HepG2 (cell line): ENCODE results near the gene GRIN3B. TPM values are rescaled to one million over a fixed set of nuclear protein-coding genes. Genes with fewer than 3 reads are reported as not detected.

Experiments used
- ATAC-seq: fragments of 200-7000 bp; cut with Tn5 transposase; 3 replicates; pipeline ENCODE4 v1.9.1; 2020; ENCODE audit warnings: mild to moderate bottlenecking, moderate library complexity
- BruUV-seq: library from RNA; stranded (reverse); fragments of 400-500 nt; replicated peaks from 2 replicates; lab custom pipeline; 2021; lab: Mats Ljungman, UMichigan
- CTCF ChIA-PET: fragments of 300-600 bp; formaldehyde crosslinking; extraction: SDS; loops from one replicate; lab custom pipeline; 2021; ENCODE audit warnings: low total read pairs, inconsistent platforms, low intra/inter-chr PET ratio; lab: Yijun Ruan, JAX
- POLR2A ChIA-PET: fragments of 350-600 bp; sonication (Branson Sonifier 250); formaldehyde crosslinking; loops from one replicate; lab custom pipeline; 2020; ENCODE audit warnings: antibody characterized with exemption, inconsistent platforms; lab: Yijun Ruan, JAX
- DNase-seq: peaks from one replicate; pipeline ENCODE4 v3.0.0-alpha.2; 2015; ENCODE audit warnings: low spot score
- FAIRE-seq: peaks from 3 replicates; lab custom pipeline; 2011; peaks lifted over from hg19 to GRCh38; lab: Jason Lieb, UNC
- H2AFZ ChIP-seq: one replicate; pipeline ENCODE4 v1.6.1; 2011; ENCODE audit warnings: low read length, inconsistent platforms
- H3K27ac ChIP-seq: fragments of 300-600 bp; 3 replicates; pipeline ENCODE4 v1.8.0; 2011; ENCODE audit warnings: mixed run types, mild to moderate bottlenecking, mixed read lengths, low read length, inconsistent platforms; ENCODE audit not compliant: insufficient read depth; ENCODE audit errors: extremely low read length
- H3K27me3 ChIP-seq, 2 experiments: fragments of 200-600 bp in 1 of 2; 2 replicates in 1 of 2; 3 replicates in 1 of 2; pipeline versions ENCODE4 v1.6.0 to v1.8.0; 2011; ENCODE audit warnings: low read length in 2 of 2, mild to moderate bottlenecking in 2 of 2, moderate library complexity in 2 of 2, inconsistent platforms in 1 of 2; ENCODE audit not compliant: insufficient read depth in 2 of 2, control insufficient read depth in 1 of 2
- H3K36me3 ChIP-seq, 2 experiments: fragments of 200-600 bp in 1 of 2; replicated peaks in 1 of 2; 2 replicates in 1 of 2; 3 replicates in 1 of 2; pipeline versions ENCODE4 v1.5.1 to v1.8.0; 2011; ENCODE audit warnings: low read length in 2 of 2, inconsistent platforms in 1 of 2; ENCODE audit not compliant: insufficient read depth in 2 of 2, control insufficient read depth in 1 of 2
- H3K4me1 ChIP-seq: 2 replicates; pipeline ENCODE4 v1.5.1; 2012; ENCODE audit warnings: low read length, inconsistent platforms; ENCODE audit not compliant: insufficient read depth
- H3K4me2 ChIP-seq: 2 replicates; pipeline ENCODE4 v1.6.0; 2011; ENCODE audit warnings: low read depth, low read length, inconsistent platforms
- H3K4me3 ChIP-seq, 3 experiments: fragments of 200-600 bp in 1 of 3; sonication (generic), shearing (Covaris generic) in 1 of 3; replicated peaks in 1 of 3; 2 replicates each; pipeline ENCODE4 v1.5.1; 2011 to 2016; ENCODE audit warnings: low read length in 3 of 3, inconsistent platforms in 2 of 3, low read depth in 2 of 3, mild to moderate bottlenecking in 2 of 3, control low read depth in 1 of 3, mixed read lengths in 1 of 3; ENCODE audit not compliant: insufficient read depth in 1 of 3
- H3K79me2 ChIP-seq: one replicate; pipeline ENCODE4 v1.6.1; 2011; ENCODE audit warnings: low read length, inconsistent platforms; ENCODE audit not compliant: insufficient read depth
- H3K9ac ChIP-seq: 2 replicates; pipeline ENCODE4 v1.6.0; 2011; ENCODE audit warnings: mild to moderate bottlenecking, low read depth, low read length, inconsistent platforms; ENCODE audit not compliant: insufficient read depth
- H3K9me3 ChIP-seq: 2 replicates; pipeline ENCODE4 v1.5.1; 2012; ENCODE audit warnings: mild to moderate bottlenecking, low read length
- H4K20me1 ChIP-seq: 2 replicates; pipeline ENCODE4 v1.6.0; 2011; ENCODE audit warnings: inconsistent platforms, mild to moderate bottlenecking, low read length, moderate library complexity; ENCODE audit not compliant: insufficient read depth
- DR1 ChIP-seq: sonication (generic); formaldehyde crosslinking; IDR thresholded peaks from 2 replicates; pipeline ENCODE4 v1.8.0; 2021; ENCODE audit warnings: mild to moderate bottlenecking, missing genetic modification reagents, inconsistent platforms
- KLF15 ChIP-seq: sonication (generic); formaldehyde crosslinking; IDR thresholded peaks from 2 replicates; pipeline ENCODE4 v1.8.1; 2023; ENCODE audit warnings: borderline replicate concordance, mild to moderate bottlenecking, inconsistent platforms, missing genetic modification reagents, mixed read lengths
- NFIB ChIP-seq: sonication (generic); formaldehyde crosslinking; IDR thresholded peaks from 2 replicates; pipeline ENCODE4 v1.9.0; 2021; ENCODE audit warnings: missing genetic modification reagents, mild to moderate bottlenecking, borderline replicate concordance
- PCBP2 ChIP-seq: fragments of 200-400 bp; formaldehyde crosslinking; optimal IDR thresholded peaks from 2 replicates; pipeline ENCODE3; 2018; ENCODE audit warnings: low read length, low read depth; ENCODE audit not compliant: poor library complexity, severe bottlenecking
- RFX1 ChIP-seq: fragments of 450-650 bp; IDR thresholded peaks from 2 replicates; pipeline ENCODE4 v1.6.1; 2017
- ZNF383 ChIP-seq: sonication (generic); formaldehyde crosslinking; IDR thresholded peaks from 2 replicates; pipeline ENCODE4 v1.4.0; 2020; ENCODE audit warnings: missing genetic modification reagents, mild to moderate bottlenecking, borderline replicate concordance
- ZNF431 ChIP-seq: sonication (generic); formaldehyde crosslinking; IDR thresholded peaks from 2 replicates; pipeline ENCODE4 v1.9.0; 2022; ENCODE audit warnings: missing genetic modification reagents, low read depth, mild to moderate bottlenecking, borderline replicate concordance
- ZNF562 ChIP-seq: sonication (generic); formaldehyde crosslinking; IDR thresholded peaks from 2 replicates; pipeline ENCODE4 v1.8.0; 2022; ENCODE audit warnings: missing genetic modification reagents, borderline replicate concordance
- ZNF678 ChIP-seq: sonication (generic); formaldehyde crosslinking; IDR thresholded peaks from 2 replicates; pipeline ENCODE4 v1.4.0; 2020; ENCODE audit warnings: mild to moderate bottlenecking, missing genetic modification reagents
- ZNF780A ChIP-seq: sonication (generic); formaldehyde crosslinking; IDR thresholded peaks from 2 replicates; pipeline ENCODE4 v1.8.0; 2022; ENCODE audit warnings: mild to moderate bottlenecking, missing genetic modification reagents, moderate library complexity
- WGBS: methylation state at CpG from one replicate; pipeline ENCODE4 v1.1.6; 2017; ENCODE audit warnings: low lambda C conversion rate; 5-methylcytosine and 5-hydroxymethylcytosine counted together
- in situ Hi-C: cut with HindIII; loops from 2 replicates; pipeline ENCODE4 v1.10.0; 2017; ENCODE audit warnings: low pct_unique_long_range_greater_than_20kb; ENCODE audit not compliant: extremely low pct_ligation_motif_present
- intact Hi-C: fragments of 100-400 bp; cut with micrococcal nuclease; formaldehyde crosslinking; loops from one replicate; pipeline ENCODE4 v1.10.0; 2022; ENCODE audit not compliant: unreplicated experiment
- polyA plus RNA-seq, 8 experiments: library from polyadenylated mRNA; depleted of rRNA in 3 of 8; stranded (reverse) in 7 of 8; unstranded in 1 of 8; fragments of >200 nt; fragmentation: Illumina TruSeq in 4 of 8; extraction: Trizol in 4 of 8; gene quantifications; 2 replicates each; pipeline versions ENCODE4 v1.2.1 to v1.2.3, GENCODE V29; 2011 to 2016; ENCODE audit warnings: low read depth in 4 of 8, missing spikeins in 1 of 8, mixed read lengths in 1 of 8; ENCODE audit not compliant: insufficient read depth in 1 of 8
- total RNA-seq, 5 experiments: library from RNA; depleted of rRNA; stranded (reverse); fragments of >200 nt; fragmentation: Illumina TruSeq; extraction: Trizol; gene quantifications; 2 replicates each; pipeline ENCODE4 v1.2.3, GENCODE V29; 2016; ENCODE audit warnings: low read depth in 1 of 5
- TF ChIP-seq, protein P1 (sequence below): sonication (generic); formaldehyde crosslinking; IDR thresholded peaks from 2 replicates; pipeline ENCODE4 v1.4.0; 2020; ENCODE audit warnings: missing genetic modification reagents, mild to moderate bottlenecking, borderline replicate concordance
- TF ChIP-seq, protein P2 (sequence below): sonication (generic); formaldehyde crosslinking; IDR thresholded peaks from 2 replicates; pipeline ENCODE4 v1.5.0; 2020; ENCODE audit warnings: mild to moderate bottlenecking, missing genetic modification reagents
- TF ChIP-seq, protein P3 (sequence below): sonication (generic); formaldehyde crosslinking; IDR thresholded peaks from 2 replicates; pipeline ENCODE4 v1.4.0; 2020; ENCODE audit warnings: mild to moderate bottlenecking, missing genetic modification reagents, borderline replicate concordance
- TF ChIP-seq, protein P4 (sequence below): sonication (generic); formaldehyde crosslinking; IDR thresholded peaks from 2 replicates; pipeline ENCODE4 v1.5.1; 2020; ENCODE audit warnings: mild to moderate bottlenecking, moderate library complexity, missing genetic modification reagents

GRIN3B gene
- total and polyA plus RNA-seq, 2 of the 13 experiments (the other 11 are each of a cell fraction or from before 2014, with no cell fraction given): 0.07 to 0.20 TPM

DNA sequence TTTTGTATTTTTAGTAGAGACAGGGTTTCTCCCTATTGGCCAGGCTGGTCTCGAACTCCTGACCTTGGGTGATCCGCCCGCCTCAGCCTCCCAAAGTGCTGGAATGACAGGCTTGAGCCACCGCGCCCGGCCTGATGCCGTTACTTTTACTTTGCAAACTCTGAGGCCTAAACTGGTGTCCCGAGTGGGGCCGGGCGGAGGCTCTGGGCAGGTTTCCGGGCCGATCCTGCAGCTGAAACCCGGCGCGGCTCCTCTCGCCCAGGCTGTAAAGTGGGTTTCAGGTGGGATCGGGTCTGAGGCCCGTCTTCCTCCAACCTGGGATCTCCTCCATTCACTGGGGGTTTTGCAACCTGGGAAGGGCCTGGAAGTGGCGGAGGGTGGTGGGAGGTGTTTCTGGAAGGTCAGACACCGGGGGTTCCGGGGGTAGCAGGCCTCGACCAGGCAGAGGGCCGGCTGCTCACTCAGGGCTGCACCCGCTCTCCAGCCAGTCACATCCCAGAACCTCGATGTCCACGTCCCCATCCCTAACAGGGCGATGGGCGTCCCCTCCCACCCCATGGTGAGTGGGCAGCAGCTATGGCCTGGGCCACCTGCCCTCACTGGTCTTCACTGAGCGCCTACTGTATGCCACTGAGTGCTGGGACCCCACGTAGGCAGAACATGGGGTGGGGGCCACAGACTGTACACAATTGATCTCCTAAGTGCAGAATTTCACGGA lies 37.4 kb upstream of the GRIN3B start:
- H3K4me2 ChIP-seq: no peak overlapping the region
- no peak for DNase-seq
- BruUV-seq: no TSS peak
- no peaks in the 10 kb centered on the region for H3K27me3 ChIP-seq
- no peak overlapping the region for H3K4me3 ChIP-seq
- peak overlapping the region; percentile 38 for H3K27ac ChIP-seq
- FAIRE-seq: no peak
- POLR2A ChIA-PET: interaction anchor here (1.2 to 4.6 kb wide), 4 partner anchors 8 to 39 kb away, joined by 6 to 49 read pairs (median 23); no protein-coding TSS in a partner anchor
- peaks cover 51% of the 10 kb centered on the region for H3K4me1 ChIP-seq
- no peak overlapping the region for H2AFZ ChIP-seq
- intact Hi-C loops (no loop called here), in situ Hi-C loops (loop anchor here (5.0 kb wide), 1 partner anchor 36 kb away; the partner anchor contains the start of gene ARID3A)
- no peaks in the 10 kb centered on the region for H3K9me3 ChIP-seq
- ATAC-seq: no peak
- H3K79me2 ChIP-seq: peaks cover 33% of the 10 kb centered on the region
- H3K36me3 ChIP-seq: peaks cover 23 to 62% of the 10 kb centered on the region in 2 experiments; a peak in 4 of 5 replicates
- no peaks in the 10 kb centered on the region for H4K20me1 ChIP-seq
- CTCF ChIA-PET: interaction anchor here (1.8 kb wide), 1 partner anchor 41 kb away, joined by 4 read pairs; no protein-coding TSS in a partner anchor
- no peak overlapping the region for H3K9ac ChIP-seq
- WGBS: 93% methylated on average over 31 of the region's 31 CpGs
- TF ChIP-seq ZNF431 (no peak), ZNF678 (CRISPR knock-in tag) (no peak), PCBP2 (no peak), ZNF562 (CRISPR knock-in tag) (no peak), NFIB (no peak), RFX1 (no peak), ZNF780A (CRISPR knock-in tag) (no peak), KLF15 (no peak), DR1 (no peak), ZNF383 (CRISPR knock-in tag) (no peak)
- TF ChIP-seq, protein P1, sequence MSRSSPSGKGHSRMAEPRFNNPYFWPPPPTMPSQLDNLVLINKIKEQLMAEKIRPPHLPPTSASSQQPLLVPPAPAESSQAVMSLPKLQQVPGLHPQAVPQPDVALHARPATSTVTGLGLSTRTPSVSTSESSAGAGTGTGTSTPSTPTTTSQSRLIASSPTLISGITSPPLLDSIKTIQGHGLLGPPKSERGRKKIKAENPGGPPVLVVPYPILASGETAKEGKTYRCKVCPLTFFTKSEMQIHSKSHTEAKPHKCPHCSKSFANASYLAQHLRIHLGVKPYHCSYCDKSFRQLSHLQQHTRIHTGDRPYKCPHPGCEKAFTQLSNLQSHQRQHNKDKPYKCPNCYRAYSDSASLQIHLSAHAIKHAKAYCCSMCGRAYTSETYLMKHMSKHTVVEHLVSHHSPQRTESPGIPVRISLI (CRISPR knock-in tag): 0 out of 2 replicates have a peak, but pooled peaks have one; percentile 2
- TF ChIP-seq, protein P2, sequence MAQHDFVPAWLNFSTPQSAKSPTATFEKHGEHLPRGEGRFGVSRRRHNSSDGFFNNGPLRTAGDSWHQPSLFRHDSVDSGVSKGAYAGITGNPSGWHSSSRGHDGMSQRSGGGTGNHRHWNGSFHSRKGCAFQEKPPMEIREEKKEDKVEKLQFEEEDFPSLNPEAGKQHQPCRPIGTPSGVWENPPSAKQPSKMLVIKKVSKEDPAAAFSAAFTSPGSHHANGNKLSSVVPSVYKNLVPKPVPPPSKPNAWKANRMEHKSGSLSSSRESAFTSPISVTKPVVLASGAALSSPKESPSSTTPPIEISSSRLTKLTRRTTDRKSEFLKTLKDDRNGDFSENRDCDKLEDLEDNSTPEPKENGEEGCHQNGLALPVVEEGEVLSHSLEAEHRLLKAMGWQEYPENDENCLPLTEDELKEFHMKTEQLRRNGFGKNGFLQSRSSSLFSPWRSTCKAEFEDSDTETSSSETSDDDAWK: no peak
- TF ChIP-seq, protein P3, sequence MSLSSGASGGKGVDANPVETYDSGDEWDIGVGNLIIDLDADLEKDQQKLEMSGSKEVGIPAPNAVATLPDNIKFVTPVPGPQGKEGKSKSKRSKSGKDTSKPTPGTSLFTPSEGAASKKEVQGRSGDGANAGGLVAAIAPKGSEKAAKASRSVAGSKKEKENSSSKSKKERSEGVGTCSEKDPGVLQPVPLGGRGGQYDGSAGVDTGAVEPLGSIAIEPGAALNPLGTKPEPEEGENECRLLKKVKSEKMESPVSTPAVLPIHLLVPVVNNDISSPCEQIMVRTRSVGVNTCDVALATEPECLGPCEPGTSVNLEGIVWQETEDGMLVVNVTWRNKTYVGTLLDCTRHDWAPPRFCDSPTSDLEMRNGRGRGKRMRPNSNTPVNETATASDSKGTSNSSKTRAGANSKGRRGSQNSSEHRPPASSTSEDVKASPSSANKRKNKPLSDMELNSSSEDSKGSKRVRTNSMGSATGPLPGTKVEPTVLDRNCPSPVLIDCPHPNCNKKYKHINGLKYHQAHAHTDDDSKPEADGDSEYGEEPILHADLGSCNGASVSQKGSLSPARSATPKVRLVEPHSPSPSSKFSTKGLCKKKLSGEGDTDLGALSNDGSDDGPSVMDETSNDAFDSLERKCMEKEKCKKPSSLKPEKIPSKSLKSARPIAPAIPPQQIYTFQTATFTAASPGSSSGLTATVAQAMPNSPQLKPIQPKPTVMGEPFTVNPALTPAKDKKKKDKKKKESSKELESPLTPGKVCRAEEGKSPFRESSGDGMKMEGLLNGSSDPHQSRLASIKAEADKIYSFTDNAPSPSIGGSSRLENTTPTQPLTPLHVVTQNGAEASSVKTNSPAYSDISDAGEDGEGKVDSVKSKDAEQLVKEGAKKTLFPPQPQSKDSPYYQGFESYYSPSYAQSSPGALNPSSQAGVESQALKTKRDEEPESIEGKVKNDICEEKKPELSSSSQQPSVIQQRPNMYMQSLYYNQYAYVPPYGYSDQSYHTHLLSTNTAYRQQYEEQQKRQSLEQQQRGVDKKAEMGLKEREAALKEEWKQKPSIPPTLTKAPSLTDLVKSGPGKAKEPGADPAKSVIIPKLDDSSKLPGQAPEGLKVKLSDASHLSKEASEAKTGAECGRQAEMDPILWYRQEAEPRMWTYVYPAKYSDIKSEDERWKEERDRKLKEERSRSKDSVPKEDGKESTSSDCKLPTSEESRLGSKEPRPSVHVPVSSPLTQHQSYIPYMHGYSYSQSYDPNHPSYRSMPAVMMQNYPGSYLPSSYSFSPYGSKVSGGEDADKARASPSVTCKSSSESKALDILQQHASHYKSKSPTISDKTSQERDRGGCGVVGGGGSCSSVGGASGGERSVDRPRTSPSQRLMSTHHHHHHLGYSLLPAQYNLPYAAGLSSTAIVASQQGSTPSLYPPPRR (CRISPR knock-in tag): no peak
- TF ChIP-seq, protein P4, sequence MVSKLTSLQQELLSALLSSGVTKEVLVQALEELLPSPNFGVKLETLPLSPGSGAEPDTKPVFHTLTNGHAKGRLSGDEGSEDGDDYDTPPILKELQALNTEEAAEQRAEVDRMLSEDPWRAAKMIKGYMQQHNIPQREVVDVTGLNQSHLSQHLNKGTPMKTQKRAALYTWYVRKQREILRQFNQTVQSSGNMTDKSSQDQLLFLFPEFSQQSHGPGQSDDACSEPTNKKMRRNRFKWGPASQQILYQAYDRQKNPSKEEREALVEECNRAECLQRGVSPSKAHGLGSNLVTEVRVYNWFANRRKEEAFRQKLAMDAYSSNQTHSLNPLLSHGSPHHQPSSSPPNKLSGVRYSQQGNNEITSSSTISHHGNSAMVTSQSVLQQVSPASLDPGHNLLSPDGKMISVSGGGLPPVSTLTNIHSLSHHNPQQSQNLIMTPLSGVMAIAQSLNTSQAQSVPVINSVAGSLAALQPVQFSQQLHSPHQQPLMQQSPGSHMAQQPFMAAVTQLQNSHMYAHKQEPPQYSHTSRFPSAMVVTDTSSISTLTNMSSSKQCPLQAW (CRISPR knock-in tag): no peak
